ENCODE results near the gene REPIN1. TPM values are rescaled to one million over a fixed set of nuclear protein-coding genes. Genes with fewer than 3 reads are reported as not detected.

REPIN1 gene
- total RNA-seq, 1 donor from 2014 or later = 65.8 TPM

DNA sequence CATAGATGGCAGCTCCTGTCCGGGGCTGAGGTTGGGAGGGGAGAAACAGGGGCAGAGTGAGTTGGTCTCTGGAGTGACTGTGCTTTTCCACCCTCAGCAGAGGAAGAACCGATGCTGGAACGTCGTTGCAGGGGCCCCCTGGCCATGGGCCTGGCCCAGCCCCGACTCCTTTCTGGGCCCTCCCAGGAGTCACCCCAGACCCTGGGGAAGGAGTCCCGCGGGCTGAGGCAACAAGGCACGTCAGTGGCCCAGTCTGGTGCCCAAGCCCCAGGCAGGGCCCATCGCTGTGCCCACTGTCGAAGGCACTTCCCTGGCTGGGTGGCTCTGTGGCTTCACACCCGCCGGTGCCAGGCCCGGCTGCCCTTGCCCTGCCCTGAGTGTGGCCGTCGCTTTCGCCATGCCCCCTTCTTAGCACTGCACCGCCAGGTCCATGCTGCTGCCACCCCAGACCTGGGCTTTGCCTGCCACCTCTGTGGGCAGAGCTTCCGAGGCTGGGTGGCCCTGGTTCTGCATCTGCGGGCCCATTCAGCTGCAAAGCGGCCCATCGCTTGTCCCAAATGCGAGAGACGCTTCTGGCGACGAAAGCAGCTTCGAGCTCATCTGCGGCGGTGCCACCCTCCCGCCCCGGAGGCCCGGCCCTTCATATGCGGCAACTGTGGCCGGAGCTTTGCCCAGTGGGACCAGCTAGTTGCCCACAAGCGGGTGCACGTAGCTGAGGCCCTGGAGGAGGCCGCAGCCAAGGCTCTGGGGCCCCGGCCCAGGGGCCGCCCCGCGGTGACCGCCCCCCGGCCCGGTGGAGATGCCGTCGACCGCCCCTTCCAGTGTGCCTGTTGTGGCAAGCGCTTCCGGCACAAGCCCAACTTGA, 2.7 kb downstream of the REPIN1 start:
- Mint-ChIP-seq H3K9me3 (ENCODE audit: low read depth) (no peaks in the 10 kb centered on the region), H3K4me3 (ENCODE audit: unreplicated experiment) (no peak overlapping the region), H3K27me3 (ENCODE audit: low read depth) (no peaks in the 10 kb centered on the region), H3K27ac (ENCODE audit: unreplicated experiment) (peak overlapping the region; percentile 96), H3K4me1 (ENCODE audit: low read depth) (peaks cover 36% of the 10 kb centered on the region), H3K36me3 (ENCODE audit: low read depth) (peaks cover 9% of the 10 kb centered on the region)
- DNase-seq (ENCODE audit: low spot score) = no peak
- TF ChIP-seq, protein P1, sequence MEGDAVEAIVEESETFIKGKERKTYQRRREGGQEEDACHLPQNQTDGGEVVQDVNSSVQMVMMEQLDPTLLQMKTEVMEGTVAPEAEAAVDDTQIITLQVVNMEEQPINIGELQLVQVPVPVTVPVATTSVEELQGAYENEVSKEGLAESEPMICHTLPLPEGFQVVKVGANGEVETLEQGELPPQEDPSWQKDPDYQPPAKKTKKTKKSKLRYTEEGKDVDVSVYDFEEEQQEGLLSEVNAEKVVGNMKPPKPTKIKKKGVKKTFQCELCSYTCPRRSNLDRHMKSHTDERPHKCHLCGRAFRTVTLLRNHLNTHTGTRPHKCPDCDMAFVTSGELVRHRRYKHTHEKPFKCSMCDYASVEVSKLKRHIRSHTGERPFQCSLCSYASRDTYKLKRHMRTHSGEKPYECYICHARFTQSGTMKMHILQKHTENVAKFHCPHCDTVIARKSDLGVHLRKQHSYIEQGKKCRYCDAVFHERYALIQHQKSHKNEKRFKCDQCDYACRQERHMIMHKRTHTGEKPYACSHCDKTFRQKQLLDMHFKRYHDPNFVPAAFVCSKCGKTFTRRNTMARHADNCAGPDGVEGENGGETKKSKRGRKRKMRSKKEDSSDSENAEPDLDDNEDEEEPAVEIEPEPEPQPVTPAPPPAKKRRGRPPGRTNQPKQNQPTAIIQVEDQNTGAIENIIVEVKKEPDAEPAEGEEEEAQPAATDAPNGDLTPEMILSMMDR (IDR thresholded peaks at IDR 0.05) = no peak

- Mint-ChIP-seq H3K27me3 (ENCODE audit: low read depth) (no peaks in the 10 kb centered on the region), H3K4me1 (ENCODE audit: low read depth) (peaks cover 36% of the 10 kb centered on the region), H3K27ac (ENCODE audit: unreplicated experiment) (no peak overlapping the region), H3K4me3 (ENCODE audit: unreplicated experiment) (no peak overlapping the region), H3K9me3 (ENCODE audit: low read depth) (no peaks in the 10 kb centered on the region), H3K36me3 (ENCODE audit: low read depth) (peaks cover 9% of the 10 kb centered on the region)
- TF ChIP-seq, protein P1 (IDR thresholded peaks at IDR 0.05) = no peak
- DNase-seq (ENCODE audit: low spot score) = no peak
Observed at GRCh38 chr7:150371996-150372270, 3.3 kb downstream of the REPIN1 start.

- Mint-ChIP-seq H3K4me1 (ENCODE audit: low read depth) (peaks cover 37% of the 10 kb centered on the region), H3K27ac (ENCODE audit: unreplicated experiment) (no peak overlapping the region), H3K36me3 (ENCODE audit: low read depth) (peaks cover 9% of the 10 kb centered on the region)
Observed at GRCh38 chr7:150372271-150373048, 3.8 kb downstream of the REPIN1 start.

GRCh38 chr7:150373049-150373801, 4.6 kb downstream of the REPIN1 start:
- Mint-ChIP-seq H3K9me3 (ENCODE audit: low read depth) (no peaks in the 10 kb centered on the region), H3K4me3 (ENCODE audit: unreplicated experiment) (no peak overlapping the region), H3K36me3 (ENCODE audit: low read depth) (peaks cover 9% of the 10 kb centered on the region), H3K4me1 (ENCODE audit: low read depth) (peaks cover 38% of the 10 kb centered on the region), H3K27me3 (ENCODE audit: low read depth) (no peaks in the 10 kb centered on the region), H3K27ac (ENCODE audit: unreplicated experiment) (no peak overlapping the region)
- DNase-seq (ENCODE audit: low spot score) = no peak
- TF ChIP-seq, protein P1 (IDR thresholded peaks at IDR 0.05) = no peak

More at GRCh38 chr7:150372271-150373048, 3.8 kb downstream of the REPIN1 start:
- Mint-ChIP-seq H3K9me3 (ENCODE audit: low read depth) (no peaks in the 10 kb centered on the region), H3K27me3 (ENCODE audit: low read depth) (no peaks in the 10 kb centered on the region), H3K4me3 (ENCODE audit: unreplicated experiment) (no peak overlapping the region)
- no peak for DNase-seq (ENCODE audit: low spot score)
- TF ChIP-seq, protein P1 (IDR thresholded peaks at IDR 0.05) = no peak

GRCh38 chr7:150374026-150374425, 5.4 kb downstream of the REPIN1 start:
- no peak overlapping the region for H3K27ac Mint-ChIP-seq (ENCODE audit: unreplicated experiment)
- no peak overlapping the region for H3K4me3 Mint-ChIP-seq (ENCODE audit: unreplicated experiment)
- no peak for DNase-seq (ENCODE audit: low spot score)
- peaks cover 38% of the 10 kb centered on the region for H3K4me1 Mint-ChIP-seq (ENCODE audit: low read depth)
- TF ChIP-seq, protein P1 (IDR thresholded peaks at IDR 0.05) = no peak
- peaks cover 9% of the 10 kb centered on the region for H3K36me3 Mint-ChIP-seq (ENCODE audit: low read depth)
- H3K27me3 Mint-ChIP-seq (ENCODE audit: low read depth) = no peaks in the 10 kb centered on the region
- H3K9me3 Mint-ChIP-seq (ENCODE audit: low read depth) = no peaks in the 10 kb centered on the region
